Fibroblast of villous mesenchyme (primary cell): Measurements from ENCODE around the gene WNK2. TPM values are rescaled to one million over a fixed set of nuclear protein-coding genes. Genes with fewer than 3 reads are reported as not detected.

Experiments used
- DNase-seq: peaks from one replicate; pipeline ENCODE4 v3.0.0-alpha.2; 2010; ENCODE audit warnings: low read depth
- H3K4me3 ChIP-seq: 2 replicates; pipeline ENCODE4 v1.5.1; 2011; ENCODE audit warnings: low read depth, mild to moderate bottlenecking, low read length
- CTCF ChIP-seq: IDR thresholded peaks from 2 replicates; pipeline ENCODE4 v1.5.1; 2012; ENCODE audit warnings: low read depth, mild to moderate bottlenecking, low read length; ENCODE audit not compliant: insufficient read depth
- total RNA-seq: library from RNA; depleted of rRNA; stranded (reverse); fragments of >200 nt; gene quantifications from 2 replicates; pipeline ENCODE4 v1.2.3, GENCODE V29; 2012

The WNK2 gene
- total RNA-seq, 1 donor = not detected

DNA sequence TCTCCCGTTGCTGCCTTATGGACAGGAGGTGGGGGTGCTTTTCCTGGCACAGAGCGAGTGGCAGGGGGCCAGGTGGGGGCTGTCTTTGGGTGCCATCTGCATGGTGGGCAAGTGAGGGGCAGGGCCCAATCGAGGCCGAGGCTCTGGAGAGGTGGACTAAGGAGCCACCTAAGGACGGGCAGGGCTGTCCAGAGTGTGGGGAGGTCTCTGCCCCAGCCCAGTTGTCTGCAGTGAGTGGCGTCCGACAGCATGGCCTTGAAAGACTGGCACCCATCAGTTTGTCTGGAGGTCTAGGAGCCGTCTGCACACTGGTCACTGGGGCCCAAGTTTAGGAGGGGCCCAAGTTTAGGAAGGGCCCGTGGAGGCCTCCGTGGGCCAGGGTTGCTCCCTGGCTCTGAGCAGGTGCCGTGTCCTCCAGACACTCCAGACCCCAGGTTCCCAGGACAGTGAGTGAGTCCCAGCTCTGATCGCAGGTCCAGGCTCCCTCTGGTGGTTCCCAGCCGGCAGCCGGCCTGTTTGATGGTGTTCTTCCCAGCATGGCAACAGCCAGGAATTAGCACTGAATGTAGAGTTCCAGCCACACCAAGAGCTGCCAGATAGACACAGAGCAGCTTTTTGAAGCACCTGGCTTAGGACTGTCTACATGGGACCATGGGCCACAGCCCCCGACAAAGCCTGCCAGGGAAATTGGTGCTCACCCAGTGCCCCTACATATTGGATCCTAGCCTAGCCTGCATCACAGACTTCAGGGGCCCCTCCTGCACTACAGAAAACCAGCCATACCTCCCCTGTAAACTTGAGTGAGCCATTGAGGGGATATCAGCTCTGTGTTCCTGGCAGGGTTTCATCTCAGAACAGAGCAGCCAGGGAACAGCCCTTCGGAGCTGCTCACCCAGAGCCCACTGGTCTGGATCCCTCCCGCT lies 120.9 kb downstream of the WNK2 start:
- TF ChIP-seq CTCF = peak; percentile 72
- peak; percentile 49 for DNase-seq
- H3K4me3 ChIP-seq = no peak overlapping the region

DNA sequence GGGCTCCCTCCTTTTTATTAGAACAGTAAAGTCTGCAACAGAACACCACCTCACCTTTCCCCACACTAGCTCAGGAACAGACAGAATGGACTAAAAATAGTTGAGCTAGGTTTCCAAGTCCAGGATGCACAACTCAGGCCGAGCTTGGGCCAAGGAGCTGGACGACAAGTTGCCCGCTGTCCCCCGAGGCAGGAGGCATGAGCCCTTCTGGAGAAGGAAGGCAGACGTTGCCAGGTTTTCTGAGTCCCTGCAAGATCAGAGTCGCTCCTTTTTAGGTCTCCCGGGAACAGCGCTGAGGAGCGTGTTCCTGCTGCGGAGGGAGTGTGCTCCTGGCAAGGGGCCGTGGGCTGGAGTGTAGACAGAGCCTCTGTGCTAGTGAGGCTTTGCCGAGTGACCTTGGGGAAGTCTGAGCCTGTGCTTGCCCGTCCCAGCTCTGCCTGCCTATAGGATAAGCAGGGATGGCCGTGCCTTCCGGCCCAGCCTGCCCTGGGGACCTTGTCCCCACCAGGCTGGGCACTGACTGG lies 121.6 kb downstream of the WNK2 start:
- H3K4me3 ChIP-seq = no peak overlapping the region
- no peak for DNase-seq
- TF ChIP-seq CTCF = no peak

DNA sequence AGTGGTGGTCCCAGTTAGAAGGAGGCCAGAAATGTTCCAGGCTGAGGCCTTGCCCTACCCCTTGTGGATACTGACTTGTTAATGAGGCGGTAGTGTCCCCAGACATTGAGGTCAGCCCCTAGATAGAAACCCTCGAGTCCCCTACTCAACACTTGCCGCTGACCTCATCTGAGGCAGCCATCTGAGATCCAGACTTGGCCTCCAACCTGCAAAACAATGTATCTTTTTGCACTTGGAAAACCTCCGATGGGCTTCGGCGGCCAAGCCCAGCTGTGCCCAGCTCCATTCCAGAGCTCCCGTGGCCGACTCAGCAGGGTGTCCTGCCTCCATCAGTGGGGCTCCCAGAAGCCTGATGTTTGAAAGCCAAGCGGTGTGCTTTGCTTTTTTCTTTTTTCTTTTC lies 122.1 kb downstream of the WNK2 start:
- TF ChIP-seq CTCF = no peak
- no peak overlapping the region for H3K4me3 ChIP-seq
- DNase-seq = no peak

DNA sequence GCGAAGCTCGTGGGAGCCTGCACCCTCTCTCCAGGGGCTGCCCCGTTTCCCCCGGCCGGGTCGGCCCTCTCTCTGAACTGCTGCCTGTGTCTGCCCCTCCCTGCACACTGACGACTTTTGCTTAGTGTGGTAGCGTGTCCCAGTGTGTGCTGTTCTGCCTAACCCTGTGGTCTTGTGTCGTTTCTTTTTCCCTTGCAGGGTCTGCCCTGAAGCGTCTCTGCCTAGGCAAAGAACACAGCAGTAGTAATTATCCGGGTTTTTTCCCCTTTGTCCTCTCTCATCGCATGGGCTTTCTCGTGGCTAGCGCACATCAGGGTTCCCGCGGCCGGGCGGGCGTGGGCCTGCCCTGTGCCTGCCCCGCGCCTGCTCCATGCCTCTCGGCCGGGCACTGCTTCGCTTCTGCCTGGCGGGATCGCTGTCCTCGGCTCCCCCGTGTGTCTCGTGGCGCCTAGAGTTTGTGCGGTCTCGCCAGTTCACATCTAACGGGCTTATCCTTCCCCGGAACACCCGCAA lies 122.7 kb downstream of the WNK2 start:
- H3K4me3 ChIP-seq = no peak overlapping the region
- TF ChIP-seq CTCF = no peak
- DNase-seq = no peak

DNA sequence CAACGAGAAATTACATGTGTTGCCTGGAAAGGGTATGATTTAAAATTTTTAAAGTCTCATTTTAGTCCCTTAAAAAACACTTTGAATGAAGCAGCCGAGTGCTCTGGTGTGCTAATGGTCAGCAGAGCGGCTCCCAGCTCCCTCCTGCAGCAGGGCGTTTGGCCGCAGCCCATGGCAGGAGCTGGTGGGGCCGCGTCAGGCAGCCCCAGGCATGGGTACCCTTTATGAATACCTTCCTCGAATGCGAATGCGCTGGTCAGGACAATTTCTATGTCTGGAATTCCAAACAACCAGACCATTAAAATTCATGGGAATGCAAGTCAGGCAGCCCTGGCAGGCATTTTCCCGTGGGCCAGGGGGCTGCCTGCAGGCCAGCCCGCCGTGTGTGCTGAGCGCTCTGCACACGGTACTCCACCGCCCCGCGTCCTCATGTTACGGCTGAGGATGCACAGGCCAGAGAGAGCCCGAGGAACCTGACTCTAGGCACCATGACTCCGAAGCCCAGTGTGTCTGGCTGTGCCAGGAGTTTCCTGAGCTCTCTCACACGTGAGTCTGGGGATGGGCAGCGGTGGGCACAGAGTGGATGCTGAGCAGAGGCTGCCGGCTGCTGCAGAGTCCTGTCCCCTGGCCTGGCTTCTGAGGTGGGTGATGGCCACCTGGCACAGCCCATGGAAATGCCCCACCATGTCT lies 123.7 kb downstream of the WNK2 start:
- DNase-seq = no peak
- no peak for TF ChIP-seq CTCF

DNA sequence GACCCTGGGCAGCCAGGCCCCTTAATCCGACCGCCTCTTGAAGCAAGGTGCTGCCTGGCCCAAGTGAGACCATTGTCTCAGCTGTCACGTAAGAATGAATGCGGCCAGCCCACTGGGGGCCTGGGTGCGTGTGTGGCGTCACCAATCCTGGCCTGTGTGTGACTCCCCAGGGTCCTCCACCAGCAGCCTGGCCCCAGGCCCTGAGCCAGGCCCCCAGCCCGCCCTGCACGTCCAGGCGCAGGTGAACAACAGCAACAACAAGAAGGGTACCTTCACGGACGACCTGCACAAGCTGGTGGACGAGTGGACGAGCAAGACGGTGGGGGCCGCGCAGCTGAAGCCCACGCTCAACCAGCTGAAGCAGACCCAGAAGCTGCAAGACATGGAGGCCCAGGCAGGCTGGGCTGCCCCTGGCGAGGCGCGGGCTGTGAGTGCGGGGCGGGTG lies 124.2 kb downstream of the WNK2 start:
- no peak overlapping the region for H3K4me3 ChIP-seq
- DNase-seq = no peak
- TF ChIP-seq CTCF = no peak

More for the DNA sequence above, 123.7 kb downstream of the WNK2 start:
- no peak overlapping the region for H3K4me3 ChIP-seq
